CD4-positive, alpha-beta memory T cell (primary cell): ENCODE data around the gene RAC2. TPM values are rescaled to one million over a fixed set of nuclear protein-coding genes. Genes with fewer than 3 reads are reported as not detected.

ENCODE experiments used
- CTCF ChIA-PET: fragments of 350-600 bp; sonication (Branson Sonifier 250); formaldehyde crosslinking; loops from one replicate; lab custom pipeline; 2021; ENCODE audit warnings: inconsistent platforms; ENCODE audit not compliant: partially characterized antibody; lab: Charles Lee
- POLR2A ChIA-PET: fragments of 350-600 bp; sonication (Branson Sonifier 250); formaldehyde crosslinking; loops from one replicate; lab custom pipeline; 2021; ENCODE audit not compliant: partially characterized antibody; lab: Charles Lee
- DNase-seq, 5 donors: peaks; one replicate each; pipeline versions ENCODE4 v3.0.0 to v3.0.0-alpha.2; 2020 to 2022; ENCODE audit warnings: mixed read lengths in 1 of 5
- H3K27ac ChIP-seq: one replicate; pipeline ENCODE4 v1.7.0; 2013; ENCODE audit warnings: low read depth, low read length
- H3K27me3 ChIP-seq: 2 replicates; pipeline ENCODE4 v1.7.0; 2013; ENCODE audit warnings: mild to moderate bottlenecking, low read length, moderate library complexity; ENCODE audit not compliant: insufficient read depth
- H3K36me3 ChIP-seq: 2 replicates; pipeline ENCODE4 v1.7.0; 2013; ENCODE audit warnings: mild to moderate bottlenecking, low read length, moderate library complexity; ENCODE audit not compliant: insufficient read depth
- H3K4me1 ChIP-seq: 2 replicates; pipeline ENCODE4 v1.7.0; 2013; ENCODE audit warnings: mild to moderate bottlenecking, low read length, moderate library complexity; ENCODE audit not compliant: insufficient read depth
- H3K4me3 ChIP-seq, 2 donors: one replicate each; pipeline ENCODE4 v1.7.0; 2013; ENCODE audit warnings: low read length in 2 of 2, mild to moderate bottlenecking in 1 of 2
- H3K9me3 ChIP-seq, 2 donors: one replicate each; pipeline ENCODE4 v1.7.0; 2013; ENCODE audit warnings: low read length in 2 of 2, control low read depth in 1 of 2; ENCODE audit not compliant: control insufficient read depth in 1 of 2
- H3K27ac Mint-ChIP-seq, 7 donors: one replicate each; pipeline ENCODE4 v1.8.0; 2020 to 2021; ENCODE audit warnings: mixed read lengths in 7 of 7, mild to moderate bottlenecking in 6 of 7, inconsistent platforms in 3 of 7, moderate library complexity in 3 of 7
- H3K27me3 Mint-ChIP-seq, 2 donors: one replicate each; pipeline ENCODE4 v1.8.0; 2020 to 2021; ENCODE audit warnings: mixed read lengths in 2 of 2
- H3K36me3 Mint-ChIP-seq, 2 donors: one replicate each; pipeline ENCODE4 v1.8.0; 2020 to 2021; ENCODE audit warnings: mixed read lengths in 2 of 2, inconsistent platforms in 1 of 2, mild to moderate bottlenecking in 1 of 2
- H3K4me1 Mint-ChIP-seq, 4 donors: one replicate each; pipeline ENCODE4 v1.8.0; 2020 to 2021; ENCODE audit warnings: mixed read lengths in 4 of 4, mild to moderate bottlenecking in 1 of 4
- H3K4me3 Mint-ChIP-seq, 8 donors: one replicate each; pipeline ENCODE4 v1.8.0; 2020 to 2021; ENCODE audit warnings: mixed read lengths in 8 of 8, mild to moderate bottlenecking in 7 of 8, moderate library complexity in 6 of 8, inconsistent platforms in 3 of 8
- H3K9me3 Mint-ChIP-seq, 8 donors: one replicate each; pipeline ENCODE4 v1.8.0; 2020 to 2021; ENCODE audit warnings: mixed read lengths in 8 of 8, mild to moderate bottlenecking in 5 of 8, inconsistent platforms in 3 of 8, moderate library complexity in 1 of 8
- intact Hi-C: fragments of 100-400 bp; cut with micrococcal nuclease; formaldehyde crosslinking; loops from one replicate; pipeline ENCODE4 v1.15.1; 2023
- polyA plus RNA-seq, 2 donors: library from polyadenylated mRNA; unstranded; fragments of 300-500 nt; fragmentation: Illumina TruSeq; gene quantifications; one replicate each; pipeline ENCODE4 v1.2.3, GENCODE V29; 2021
- total RNA-seq, 2 experiments: library from RNA; stranded (reverse); gene quantifications; one replicate each; pipeline ENCODE4 v1.2.3, GENCODE V29; 2021

The RAC2 gene
- total and polyA plus RNA-seq, 4 experiments from 2014 or later: 304 to 917 (median 521) TPM

- H3K36me3 ChIP-seq: no peaks in the 10 kb centered on the region
- no peaks in the 10 kb centered on the region for H3K27me3 ChIP-seq
- H3K27ac ChIP-seq: no peak overlapping the region
- no peak overlapping the region for H3K27ac Mint-ChIP-seq
- ChIA-PET CTCF (interaction anchor here (1.0 to 1.4 kb wide), 2 partner anchors 10 to 17 kb away, joined by 4 to 5 read pairs; no protein-coding TSS in a partner anchor), POLR2A (interaction anchor here (1.1 kb wide), 1 partner anchor 26 kb away, joined by 3 read pairs; no protein-coding TSS in a partner anchor)
- H3K4me1 Mint-ChIP-seq: peaks cover 9 to 29% (median 13%) of the 10 kb centered on the region in 4 donors
- intact Hi-C loops: no loop called here
- H3K9me3 ChIP-seq: no peaks in the 10 kb centered on the region
- peaks cover 17% of the 10 kb centered on the region for H3K4me1 ChIP-seq
- peaks cover 0 to 2% (median 0%) of the 10 kb centered on the region in 8 donors for H3K9me3 Mint-ChIP-seq
- no peak overlapping the region for H3K4me3 ChIP-seq
- no peak overlapping the region for H3K4me3 Mint-ChIP-seq
- H3K27me3 Mint-ChIP-seq: peaks cover 0 to 2% of the 10 kb centered on the region in 2 donors
- peaks cover 0 to 2% of the 10 kb centered on the region in 2 donors for H3K36me3 Mint-ChIP-seq
- no peak for DNase-seq
Observed at GRCh38 chr22:37277384-37277783, 33.3 kb upstream of the RAC2 start.

- ChIA-PET POLR2A (interaction anchor here (0.9 to 1.1 kb wide), 2 partner anchors 24 to 26 kb away, joined by 3 read pairs; no protein-coding TSS in a partner anchor), CTCF (interaction anchor here (1.4 kb wide), 1 partner anchor 16 kb away, joined by 5 read pairs; no protein-coding TSS in a partner anchor)
- Histone ChIP-seq H3K4me3 (no peak overlapping the region), H3K27ac (no peak overlapping the region), H3K9me3 (no peaks in the 10 kb centered on the region), H3K4me1 (peaks cover 13% of the 10 kb centered on the region), H3K27me3 (no peaks in the 10 kb centered on the region), H3K36me3 (no peaks in the 10 kb centered on the region)
- H3K36me3 Mint-ChIP-seq: no peaks in the 10 kb centered on the region
- peak overlapping the region in 1 of 7 donors; percentile 27 for H3K27ac Mint-ChIP-seq
- H3K9me3 Mint-ChIP-seq: peaks cover 0 to 2% (median 0%) of the 10 kb centered on the region in 8 donors
- intact Hi-C loops: no loop called here
- H3K27me3 Mint-ChIP-seq: peaks cover 0 to 2% of the 10 kb centered on the region in 2 donors
- no peak for DNase-seq
- peaks cover 4 to 23% (median 8%) of the 10 kb centered on the region in 4 donors for H3K4me1 Mint-ChIP-seq
- no peak overlapping the region for H3K4me3 Mint-ChIP-seq
Observed at GRCh38 chr22:37276776-37277175, 32.7 kb upstream of the RAC2 start.

- H3K27me3 ChIP-seq: no peaks in the 10 kb centered on the region
- H3K9me3 Mint-ChIP-seq: peaks cover 0 to 2% (median 0%) of the 10 kb centered on the region in 8 donors
- peaks cover 0 to 2% of the 10 kb centered on the region in 2 donors for H3K27me3 Mint-ChIP-seq
- intact Hi-C loops: no loop called here
- H3K4me3 ChIP-seq: no peak overlapping the region
- no peak overlapping the region for H3K27ac ChIP-seq
- H3K4me3 Mint-ChIP-seq: no peak overlapping the region
- peak in 3 of 5 donors; percentile 33 to 66 (median 38) for DNase-seq
- H3K36me3 Mint-ChIP-seq: no peaks in the 10 kb centered on the region
- POLR2A ChIA-PET: interaction anchor here (1.2 to 10.7 kb wide), 2 partner anchors 31 to 38 kb away, joined by 3 to 111 read pairs; partner anchors contain the start of gene RAC2
- H3K9me3 ChIP-seq: no peaks in the 10 kb centered on the region
- H3K4me1 Mint-ChIP-seq: peaks cover 3 to 25% (median 4%) of the 10 kb centered on the region in 4 donors
- peak overlapping the region in 2 of 7 donors; percentile 37 to 60 for H3K27ac Mint-ChIP-seq
- CTCF ChIA-PET: interaction anchor here (1.1 kb wide), 1 partner anchor 8 kb away, joined by 3 read pairs; no protein-coding TSS in a partner anchor
- H3K4me1 ChIP-seq: peaks cover 7% of the 10 kb centered on the region
- no peaks in the 10 kb centered on the region for H3K36me3 ChIP-seq
Observed at GRCh38 chr22:37275622-37276021, 31.6 kb upstream of the RAC2 start.

DNA sequence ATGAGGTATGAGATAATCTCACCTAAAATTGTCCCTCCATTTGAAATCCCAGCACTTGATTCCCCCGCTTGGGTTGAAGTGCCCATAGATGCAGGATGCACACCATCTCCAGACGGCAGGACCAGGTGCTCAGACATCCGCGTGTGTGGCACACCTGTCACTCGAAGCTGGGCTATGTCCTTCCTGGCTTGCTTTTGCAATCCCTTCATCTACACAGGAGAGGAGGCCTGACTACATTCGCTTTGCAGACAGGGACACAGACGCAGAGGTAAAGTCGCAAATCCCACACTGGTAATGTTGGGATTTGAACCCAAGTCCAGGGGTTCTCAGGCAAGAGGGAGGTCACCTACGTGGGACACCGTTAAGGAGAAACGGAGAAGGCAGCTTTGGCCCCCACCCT, 31.1 kb upstream of the RAC2 start:
- Mint-ChIP-seq H3K27ac (peak overlapping the region in 2 of 7 donors; percentile 18 to 57), H3K4me3 (no peak overlapping the region), H3K4me1 (peaks cover 6 to 30% (median 9%) of the 10 kb centered on the region in 4 donors), H3K27me3 (peaks cover 0 to 2% of the 10 kb centered on the region in 2 donors), H3K9me3 (peaks cover 0 to 2% (median 0%) of the 10 kb centered on the region in 8 donors), H3K36me3 (no peaks in the 10 kb centered on the region)
- no peak overlapping the region for H3K27ac ChIP-seq
- peaks cover 7% of the 10 kb centered on the region for H3K4me1 ChIP-seq
- POLR2A ChIA-PET: interaction anchor here (1.2 to 10.7 kb wide), 2 partner anchors 30 to 38 kb away, joined by 3 to 111 read pairs; partner anchors contain the start of gene RAC2
- H3K9me3 ChIP-seq: no peaks in the 10 kb centered on the region
- intact Hi-C loops: no loop called here
- CTCF ChIA-PET: interaction anchor here (1.1 kb wide), 1 partner anchor 8 kb away, joined by 3 read pairs; no protein-coding TSS in a partner anchor
- no peak for DNase-seq
- no peaks in the 10 kb centered on the region for H3K36me3 ChIP-seq
- H3K27me3 ChIP-seq: no peaks in the 10 kb centered on the region
- no peak overlapping the region for H3K4me3 ChIP-seq

GRCh38 chr22:37274380-37274862, 30.4 kb upstream of the RAC2 start:
- POLR2A ChIA-PET: interaction anchor here (10.7 kb wide), 1 partner anchor 39 kb away, joined by 111 read pairs; no protein-coding TSS in a partner anchor
- Mint-ChIP-seq H3K9me3 (peaks cover 0 to 2% (median 0%) of the 10 kb centered on the region in 8 donors), H3K36me3 (no peaks in the 10 kb centered on the region), H3K27ac (peak overlapping the region in 2 of 7 donors; percentile 18 to 65), H3K4me3 (no peak overlapping the region), H3K4me1 (peaks cover 13 to 37% (median 16%) of the 10 kb centered on the region in 4 donors), H3K27me3 (peaks cover 0 to 2% of the 10 kb centered on the region in 2 donors)
- H3K4me3 ChIP-seq: no peak overlapping the region
- peaks cover 12% of the 10 kb centered on the region for H3K4me1 ChIP-seq
- CTCF ChIA-PET: no interaction called here
- no peaks in the 10 kb centered on the region for H3K9me3 ChIP-seq
- DNase-seq: no peak
- H3K27me3 ChIP-seq: no peaks in the 10 kb centered on the region
- intact Hi-C loops: no loop called here
- no peak overlapping the region for H3K27ac ChIP-seq
- H3K36me3 ChIP-seq: no peaks in the 10 kb centered on the region

DNA sequence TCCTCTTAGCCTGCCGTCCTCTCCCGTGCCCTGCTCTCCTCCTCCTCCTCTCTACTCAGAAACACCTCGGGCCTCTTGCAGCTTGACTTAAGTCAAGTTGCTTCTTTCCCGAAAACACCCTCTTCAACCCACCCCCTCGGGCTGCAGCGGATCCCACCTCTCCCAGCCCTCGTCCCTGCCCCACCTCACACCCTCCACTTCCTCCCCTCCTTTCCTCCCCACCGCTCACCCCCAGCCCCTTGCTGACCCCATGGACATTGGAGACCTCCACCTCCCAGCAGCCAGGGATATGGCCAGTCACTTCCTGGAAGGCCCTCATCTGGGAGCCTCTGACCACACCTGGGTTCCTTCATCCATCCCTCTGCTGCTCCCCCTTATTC, 29.8 kb upstream of the RAC2 start:
- Mint-ChIP-seq H3K36me3 (no peaks in the 10 kb centered on the region), H3K4me3 (no peak overlapping the region), H3K4me1 (peaks cover 15 to 43% (median 20%) of the 10 kb centered on the region in 4 donors), H3K27ac (no peak overlapping the region), H3K27me3 (peaks cover 0 to 2% of the 10 kb centered on the region in 2 donors), H3K9me3 (peaks cover 0 to 2% (median 0%) of the 10 kb centered on the region in 8 donors)
- CTCF ChIA-PET: interaction anchor here (2.3 kb wide), 1 partner anchor 155 kb away, joined by 7 read pairs; no protein-coding TSS in a partner anchor
- POLR2A ChIA-PET: interaction anchor here (0.9 to 10.7 kb wide), 2 partner anchors 9 to 40 kb away, joined by 3 to 111 read pairs; partner anchors contain the start of gene CYTH4
- Histone ChIP-seq H3K4me3 (no peak overlapping the region), H3K9me3 (no peaks in the 10 kb centered on the region), H3K4me1 (peaks cover 18% of the 10 kb centered on the region), H3K27me3 (no peaks in the 10 kb centered on the region), H3K27ac (no peak overlapping the region), H3K36me3 (no peaks in the 10 kb centered on the region)
- DNase-seq: no peak
- intact Hi-C loops: no loop called here
